Keratinocyte (primary cell): ENCODE measurements around the gene CKMT1A. TPM values are rescaled to one million over a fixed set of nuclear protein-coding genes. Genes with fewer than 3 reads are reported as not detected.
A peak's percentile ranks its signal among the peaks of the same experiment; 100 is the strongest.
"Not testable (repeated sequence)": the region's sequence is repeated elsewhere in the genome, so short reads cannot be mapped to it uniquely, and the experiment has no call there.

Source experiments
- DNase-seq: peaks from one replicate; pipeline ENCODE4 v3.0.0-alpha.2; 2011; ENCODE audit warnings: low read depth, missing footprints, low spot score
- FAIRE-seq: peaks from 2 replicates; lab custom pipeline; 2011; peaks lifted over from hg19 to GRCh38; lab: Jason Lieb, UNC
- H2AFZ ChIP-seq: 2 replicates; pipeline ENCODE4 v1.6.0; 2012; ENCODE audit warnings: low read length, control low read depth, inconsistent platforms; ENCODE audit not compliant: control insufficient read depth
- H3K27ac ChIP-seq: 2 replicates; pipeline ENCODE4 v1.5.1; 2011; ENCODE audit warnings: low read length; ENCODE audit not compliant: control insufficient read depth, insufficient read depth
- H3K27me3 ChIP-seq: 3 replicates; pipeline ENCODE4 v1.6.0; 2011; ENCODE audit warnings: low read length; ENCODE audit not compliant: control insufficient read depth, insufficient read depth; ENCODE audit errors: extremely low read depth
- H3K36me3 ChIP-seq, 2 experiments: 2 replicates in 1 of 2; 3 replicates in 1 of 2; pipeline ENCODE4 v1.5.1; 2011; ENCODE audit warnings: low read length in 2 of 2, mild to moderate bottlenecking in 1 of 2; ENCODE audit not compliant: control insufficient read depth in 2 of 2, insufficient read depth in 2 of 2; ENCODE audit errors: extremely low read depth in 1 of 2
- H3K4me1 ChIP-seq: 3 replicates; pipeline ENCODE4 v1.5.1; 2011; ENCODE audit warnings: low read length; ENCODE audit not compliant: control insufficient read depth, insufficient read depth; ENCODE audit errors: extremely low read depth
- H3K4me2 ChIP-seq: 3 replicates; pipeline ENCODE4 v1.6.0; 2011; ENCODE audit warnings: low read depth, low read length; ENCODE audit not compliant: control insufficient read depth, insufficient read depth; ENCODE audit errors: extremely low read depth
- H3K4me3 ChIP-seq, 3 experiments: fragments of 200-600 bp in 1 of 3; sonication (generic) in 1 of 3; 2 replicates in 2 of 3; 3 replicates in 1 of 3; pipeline ENCODE4 v1.5.1; 2011 to 2016; ENCODE audit warnings: low read length in 3 of 3, mild to moderate bottlenecking in 3 of 3, control low read depth in 2 of 3, inconsistent platforms in 1 of 3, low read depth in 1 of 3, mixed read lengths in 1 of 3, mixed run types in 1 of 3, moderate library complexity in 1 of 3; ENCODE audit not compliant: control insufficient read depth in 2 of 3, insufficient read depth in 2 of 3; ENCODE audit errors: extremely low read depth in 1 of 3
- H3K79me2 ChIP-seq: 2 replicates; pipeline ENCODE4 v1.6.0; 2012; ENCODE audit warnings: low read length; ENCODE audit not compliant: control insufficient read depth, insufficient read depth
- H3K9ac ChIP-seq: 3 replicates; pipeline ENCODE4 v1.6.0; 2011; ENCODE audit warnings: low read length; ENCODE audit not compliant: control insufficient read depth, insufficient read depth; ENCODE audit errors: extremely low read depth
- H3K9me1 ChIP-seq: 3 replicates; pipeline ENCODE4 v1.6.0; 2011; ENCODE audit warnings: low read length; ENCODE audit not compliant: control insufficient read depth, insufficient read depth; ENCODE audit errors: extremely low read depth
- H3K9me3 ChIP-seq: 2 replicates; pipeline ENCODE4 v1.5.1; 2012; ENCODE audit warnings: low read depth, low read length; ENCODE audit not compliant: control insufficient read depth
- H4K20me1 ChIP-seq: 3 replicates; pipeline ENCODE4 v1.6.0; 2011; ENCODE audit warnings: low read length; ENCODE audit not compliant: control insufficient read depth, insufficient read depth; ENCODE audit errors: extremely low read depth
- dilution Hi-C: fragments of 300-500 bp; cut with MboI; formaldehyde crosslinking; loops from one replicate; pipeline ENCODE4 v1.7.0; 2020; ENCODE audit warnings: low sequenced_read_pairs; ENCODE audit not compliant: extremely low pct_ligation_motif_present
- polyA plus RNA-seq, 5 experiments: library from polyadenylated mRNA; depleted of rRNA in 3 of 5; stranded (reverse) in 3 of 5; stranded (forward) in 1 of 5; unstranded in 1 of 5; fragments of >200 nt; gene quantifications; 1 replicate in 1 of 5; 2 replicates in 3 of 5; 3 replicates in 1 of 5; pipeline versions ENCODE4 v1.2.1 to v1.2.3, GENCODE V29; 2011 to 2012; ENCODE audit warnings: missing spikeins in 2 of 5, low read depth in 1 of 5, low replicate concordance in 1 of 5

Gene CKMT1A
- polyA plus RNA-seq, 1 donor (not counting 4 experiments of a cell fraction or from before 2014, with no cell fraction given), result 60.0 TPM

DNA sequence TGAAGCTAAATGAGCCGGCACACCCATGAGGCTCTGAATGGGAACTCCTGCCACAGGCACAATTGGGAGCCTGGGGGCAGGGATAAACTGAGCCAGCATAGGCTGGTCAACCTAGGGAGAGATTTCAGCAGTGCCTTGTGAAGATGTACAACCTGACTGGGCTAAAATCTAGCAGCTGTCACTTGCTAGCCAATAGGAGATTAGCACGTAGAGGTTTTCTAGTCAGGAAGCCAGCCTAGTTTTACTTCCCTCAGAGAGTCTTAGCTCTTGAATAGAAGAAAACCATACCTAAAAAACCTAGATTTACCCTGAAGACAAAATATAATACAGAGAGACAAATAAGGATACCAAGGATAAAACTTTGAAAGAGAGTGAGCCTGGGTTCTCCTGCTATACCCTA, 31.4 kb upstream of the CKMT1A start:
- H3K9me1 ChIP-seq, dilution Hi-C loops, H4K20me1 ChIP-seq, H3K9ac ChIP-seq, DNase-seq, H3K36me3 ChIP-seq, H3K27me3 ChIP-seq, H3K79me2 ChIP-seq, H3K9me3 ChIP-seq, H2AFZ ChIP-seq, H3K4me3 ChIP-seq, H3K4me2 ChIP-seq, FAIRE-seq, H3K27ac ChIP-seq, H3K4me1 ChIP-seq: not testable (repeated sequence)

DNA sequence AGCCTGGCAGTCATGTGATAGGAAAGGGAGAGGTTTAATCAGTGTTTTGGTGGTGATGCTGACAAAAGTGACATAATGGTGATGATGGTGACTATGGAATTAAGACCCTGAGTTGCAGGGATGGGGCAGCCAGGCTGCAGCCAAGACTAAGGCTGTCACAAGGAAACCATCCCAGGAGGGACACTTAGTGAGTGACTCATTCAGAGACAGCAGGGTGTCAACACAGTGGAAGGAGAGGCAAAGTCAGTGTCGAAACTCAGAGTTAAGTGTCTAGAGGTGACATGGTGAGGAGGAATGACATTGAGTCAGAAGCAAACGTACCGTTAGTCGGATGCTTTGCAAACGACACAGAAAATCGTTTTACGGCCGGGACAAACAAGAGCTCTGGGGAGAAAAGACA, 30.3 kb upstream of the CKMT1A start:
- H3K27ac ChIP-seq, DNase-seq, H3K4me1 ChIP-seq, H2AFZ ChIP-seq, H3K9me3 ChIP-seq, H3K9ac ChIP-seq, H3K79me2 ChIP-seq, H3K9me1 ChIP-seq, H3K4me2 ChIP-seq, H3K4me3 ChIP-seq, dilution Hi-C loops, H4K20me1 ChIP-seq, H3K36me3 ChIP-seq, H3K27me3 ChIP-seq, FAIRE-seq: not testable (repeated sequence)

DNA sequence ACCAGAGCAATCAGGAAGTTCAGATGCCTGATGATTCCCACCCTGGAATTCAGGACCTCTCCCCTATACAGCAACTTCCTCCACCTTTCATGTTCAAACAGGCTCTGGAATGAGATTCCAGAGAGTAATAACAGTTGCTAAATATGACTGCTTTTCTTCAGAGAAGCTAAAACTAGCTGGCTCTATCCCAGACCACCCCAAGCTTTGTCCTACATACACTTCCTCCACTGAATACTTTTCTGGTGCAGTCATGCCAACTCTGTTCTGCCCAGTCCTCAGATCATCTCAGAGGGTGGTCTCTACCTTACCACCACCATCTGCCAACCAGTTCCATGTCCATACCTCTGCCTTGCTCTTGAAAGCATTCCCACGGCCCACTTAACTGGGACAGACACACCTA, 27.5 kb upstream of the CKMT1A start:
- H4K20me1 ChIP-seq, DNase-seq, H3K27ac ChIP-seq, H3K27me3 ChIP-seq, H3K9ac ChIP-seq, H2AFZ ChIP-seq, H3K9me3 ChIP-seq, dilution Hi-C loops, H3K4me2 ChIP-seq, H3K9me1 ChIP-seq, H3K4me3 ChIP-seq, H3K79me2 ChIP-seq, H3K4me1 ChIP-seq, H3K36me3 ChIP-seq: not testable (repeated sequence)
- peak; percentile 84 for FAIRE-seq

DNA sequence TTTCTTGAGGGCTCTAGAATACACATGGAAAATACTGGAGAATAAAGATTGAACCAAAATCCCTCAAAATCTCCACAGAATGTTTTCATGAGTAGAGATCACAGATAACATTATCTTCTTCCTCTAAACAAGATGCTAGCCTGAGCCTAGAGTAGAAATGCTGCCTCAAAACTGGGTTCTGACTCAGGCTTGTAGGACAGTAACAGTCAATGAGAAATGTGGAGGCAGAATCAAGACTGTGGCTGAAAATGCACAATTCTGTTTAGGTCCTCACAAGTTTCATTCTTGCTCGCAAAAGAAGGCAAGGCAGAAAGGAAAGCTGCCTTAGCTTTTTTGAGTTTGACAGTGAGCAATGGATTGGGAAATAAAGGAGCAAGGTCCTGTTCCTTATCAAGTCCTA, 19.5 kb upstream of the CKMT1A start:
- H3K9ac ChIP-seq, H3K4me1 ChIP-seq, FAIRE-seq, H2AFZ ChIP-seq, H3K4me2 ChIP-seq, H3K4me3 ChIP-seq, H3K79me2 ChIP-seq, H3K27ac ChIP-seq, dilution Hi-C loops, H3K36me3 ChIP-seq, H4K20me1 ChIP-seq, H3K9me3 ChIP-seq, H3K27me3 ChIP-seq, DNase-seq, H3K9me1 ChIP-seq: not testable (repeated sequence)

DNA sequence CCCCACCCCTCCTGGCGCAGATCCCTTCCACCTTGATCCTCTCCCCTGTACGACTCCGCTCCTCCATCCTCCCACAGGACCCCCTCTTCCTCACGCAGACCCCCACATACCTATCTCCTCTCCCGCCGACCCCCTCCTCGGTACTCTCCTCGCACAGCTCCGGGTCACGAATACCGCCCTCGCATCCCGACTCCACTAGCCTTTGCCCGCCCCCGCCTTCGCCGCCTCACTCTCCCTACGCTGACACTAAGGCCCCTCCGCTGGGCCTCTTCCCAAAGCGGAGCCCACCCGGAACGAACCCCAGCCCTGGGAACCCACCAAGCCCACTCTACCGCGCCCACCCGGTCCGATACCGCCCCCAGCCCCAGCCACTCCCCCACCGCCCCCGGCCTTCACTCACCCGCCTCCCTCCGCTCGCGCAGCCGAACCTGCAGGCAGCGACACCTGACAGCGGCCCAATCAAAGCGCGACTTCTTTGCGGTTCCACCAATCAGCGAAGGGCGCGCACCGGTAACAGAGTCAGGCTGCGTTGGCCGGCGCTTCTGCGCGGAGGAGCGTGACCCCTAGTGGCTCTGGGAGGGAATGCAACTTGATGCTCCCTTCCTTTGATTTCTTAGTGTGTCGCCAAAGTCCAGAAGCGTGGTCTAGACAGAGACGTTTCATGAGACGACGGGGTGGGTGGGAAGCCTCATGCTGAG, 3.9 kb upstream of the CKMT1A start:
- H3K9me3 ChIP-seq, H3K4me1 ChIP-seq, dilution Hi-C loops, H3K4me2 ChIP-seq, H3K36me3 ChIP-seq, DNase-seq, H3K79me2 ChIP-seq, H3K9ac ChIP-seq, H3K4me3 ChIP-seq, H3K27ac ChIP-seq, H2AFZ ChIP-seq, H4K20me1 ChIP-seq, H3K9me1 ChIP-seq, H3K27me3 ChIP-seq: not testable (repeated sequence)
- peak; percentile 73 for FAIRE-seq
